Measurements from ENCODE around the gene RALGPS1. TPM values are rescaled to one million over a fixed set of nuclear protein-coding genes. Genes with fewer than 3 reads are reported as not detected.

Gene RALGPS1
- total RNA-seq, 6 donors from 2014 or later: 12.3 to 52.4 (median 17.1) TPM

- H3K27me3 ChIP-seq: no peaks in the 10 kb centered on the region
- TF ChIP-seq POLR2AphosphoS5 (IDR thresholded peaks at IDR 0.05) (no peak), POLR2A (IDR thresholded peaks at IDR 0.05) (no peak), EP300 (IDR thresholded peaks at IDR 0.05) (no peak)
- TF ChIP-seq, protein P1, sequence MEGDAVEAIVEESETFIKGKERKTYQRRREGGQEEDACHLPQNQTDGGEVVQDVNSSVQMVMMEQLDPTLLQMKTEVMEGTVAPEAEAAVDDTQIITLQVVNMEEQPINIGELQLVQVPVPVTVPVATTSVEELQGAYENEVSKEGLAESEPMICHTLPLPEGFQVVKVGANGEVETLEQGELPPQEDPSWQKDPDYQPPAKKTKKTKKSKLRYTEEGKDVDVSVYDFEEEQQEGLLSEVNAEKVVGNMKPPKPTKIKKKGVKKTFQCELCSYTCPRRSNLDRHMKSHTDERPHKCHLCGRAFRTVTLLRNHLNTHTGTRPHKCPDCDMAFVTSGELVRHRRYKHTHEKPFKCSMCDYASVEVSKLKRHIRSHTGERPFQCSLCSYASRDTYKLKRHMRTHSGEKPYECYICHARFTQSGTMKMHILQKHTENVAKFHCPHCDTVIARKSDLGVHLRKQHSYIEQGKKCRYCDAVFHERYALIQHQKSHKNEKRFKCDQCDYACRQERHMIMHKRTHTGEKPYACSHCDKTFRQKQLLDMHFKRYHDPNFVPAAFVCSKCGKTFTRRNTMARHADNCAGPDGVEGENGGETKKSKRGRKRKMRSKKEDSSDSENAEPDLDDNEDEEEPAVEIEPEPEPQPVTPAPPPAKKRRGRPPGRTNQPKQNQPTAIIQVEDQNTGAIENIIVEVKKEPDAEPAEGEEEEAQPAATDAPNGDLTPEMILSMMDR (IDR thresholded peaks at IDR 0.05): no peak
- ATAC-seq (ENCODE audit: low FRiP score in 2 of 2) (no peak), DNase-seq (no peak)
- H3K4me3 ChIP-seq: no peak overlapping the region
- no peaks in the 10 kb centered on the region for H3K36me3 ChIP-seq
- H3K9me3 ChIP-seq: no peaks in the 10 kb centered on the region
- peaks cover 7 to 25% (median 15%) of the 10 kb centered on the region in 4 donors for H3K4me1 ChIP-seq
- WGBS, 2 donors: 62 to 77% methylated on average over 2 of the region's 2 CpGs
- no peak overlapping the region for H3K27ac ChIP-seq
Measured at GRCh38 chr9:127221695-127222094, 307.1 kb downstream of the RALGPS1 start.

DNA sequence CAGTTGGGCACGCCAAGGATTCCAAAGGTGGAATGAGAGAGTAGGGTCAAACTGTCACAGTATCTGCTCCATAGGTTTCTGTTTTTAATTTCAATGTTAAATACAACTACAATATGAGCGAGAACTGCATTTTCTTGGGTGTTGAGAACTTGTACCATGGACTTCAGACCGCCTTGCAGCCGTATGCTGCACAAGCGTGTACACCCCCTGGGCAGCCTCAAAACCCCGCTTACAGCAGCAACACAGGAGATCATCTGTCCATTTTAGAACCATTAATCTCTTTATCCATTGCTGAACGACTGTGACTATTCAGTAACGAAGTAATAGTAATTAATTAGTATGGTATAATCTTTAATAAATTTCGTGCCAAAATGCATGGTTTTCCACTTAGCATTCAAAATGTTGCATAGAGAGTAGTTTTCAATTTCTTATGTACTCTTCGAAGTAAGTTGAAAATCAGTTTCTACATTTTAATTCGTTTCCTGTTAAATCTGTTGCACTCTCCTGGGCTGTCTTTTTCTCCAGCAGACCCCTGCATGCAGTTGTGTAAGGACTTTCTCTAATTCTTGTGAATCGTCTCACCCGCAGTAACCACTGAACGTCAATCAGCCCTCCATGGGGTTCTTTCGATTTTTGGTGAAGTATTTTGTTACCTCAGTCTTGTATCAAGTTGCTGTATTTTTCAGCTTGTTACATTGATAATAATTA, 308.0 kb downstream of the RALGPS1 start:
- Histone ChIP-seq H3K36me3 (no peaks in the 10 kb centered on the region), H3K27ac (no peak overlapping the region), H3K4me3 (no peak overlapping the region), H3K4me1 (peaks cover 7 to 25% (median 15%) of the 10 kb centered on the region in 4 donors), H3K27me3 (no peaks in the 10 kb centered on the region), H3K9me3 (no peaks in the 10 kb centered on the region)
- DNase-seq (no peak), ATAC-seq (ENCODE audit: low FRiP score in 2 of 2) (no peak)
- 85 to 91% methylated on average over 15 of the region's 15 CpGs for WGBS, 2 donors
- TF ChIP-seq EP300 (IDR thresholded peaks at IDR 0.05) (no peak), POLR2A (IDR thresholded peaks at IDR 0.05) (no peak), POLR2AphosphoS5 (IDR thresholded peaks at IDR 0.05) (no peak)
- TF ChIP-seq, protein P1 (IDR thresholded peaks at IDR 0.05): no peak

- 70 to 72% methylated on average over 4 of the region's 4 CpGs for WGBS, 2 donors
- Histone ChIP-seq H3K9me3 (no peaks in the 10 kb centered on the region), H3K36me3 (no peaks in the 10 kb centered on the region), H3K4me3 (no peak overlapping the region), H3K4me1 (peaks cover 7 to 25% (median 15%) of the 10 kb centered on the region in 4 donors), H3K27ac (no peak overlapping the region), H3K27me3 (no peaks in the 10 kb centered on the region)
- TF ChIP-seq, protein P1 (IDR thresholded peaks at IDR 0.05): no peak
- TF ChIP-seq POLR2A (IDR thresholded peaks at IDR 0.05) (no peak), POLR2AphosphoS5 (IDR thresholded peaks at IDR 0.05) (no peak), EP300 (IDR thresholded peaks at IDR 0.05) (no peak)
- no peak for ATAC-seq (ENCODE audit: low FRiP score in 2 of 2)
- no peak for DNase-seq
Measured at GRCh38 chr9:127223266-127223665, 308.7 kb downstream of the RALGPS1 start.

GRCh38 chr9:127223810-127224177, 309.2 kb downstream of the RALGPS1 start:
- WGBS, 2 donors: 39 to 49% methylated on average over 4 to 8 of the region's 8 CpGs
- Histone ChIP-seq H3K27me3 (no peaks in the 10 kb centered on the region), H3K27ac (peak overlapping the region in 2 of 4 donors; percentile 82 to 84), H3K4me3 (peak overlapping the region in 3 of 4 donors; percentile 84 to 97 (median 94)), H3K36me3 (no peaks in the 10 kb centered on the region), H3K9me3 (no peaks in the 10 kb centered on the region), H3K4me1 (peaks cover 7 to 25% (median 15%) of the 10 kb centered on the region in 4 donors)
- DNase-seq: peak in 1 of 2 donors; percentile 18
- TF ChIP-seq POLR2A (IDR thresholded peaks at IDR 0.05) (no peak), EP300 (IDR thresholded peaks at IDR 0.05) (no peak), POLR2AphosphoS5 (IDR thresholded peaks at IDR 0.05) (no peak)
- TF ChIP-seq, protein P1 (IDR thresholded peaks at IDR 0.05): no peak
- no peak for ATAC-seq (ENCODE audit: low FRiP score in 2 of 2)
